ENCODE data around the gene UPK3A. TPM values are rescaled to one million over a fixed set of nuclear protein-coding genes. Genes with fewer than 3 reads are reported as not detected.
A peak's percentile ranks its signal among the peaks of the same experiment; 100 is the strongest.

Gene UPK3A
- polyA plus RNA-seq, 1 of the 3 experiments (the other 2 are of a cell fraction): not detected

DNA sequence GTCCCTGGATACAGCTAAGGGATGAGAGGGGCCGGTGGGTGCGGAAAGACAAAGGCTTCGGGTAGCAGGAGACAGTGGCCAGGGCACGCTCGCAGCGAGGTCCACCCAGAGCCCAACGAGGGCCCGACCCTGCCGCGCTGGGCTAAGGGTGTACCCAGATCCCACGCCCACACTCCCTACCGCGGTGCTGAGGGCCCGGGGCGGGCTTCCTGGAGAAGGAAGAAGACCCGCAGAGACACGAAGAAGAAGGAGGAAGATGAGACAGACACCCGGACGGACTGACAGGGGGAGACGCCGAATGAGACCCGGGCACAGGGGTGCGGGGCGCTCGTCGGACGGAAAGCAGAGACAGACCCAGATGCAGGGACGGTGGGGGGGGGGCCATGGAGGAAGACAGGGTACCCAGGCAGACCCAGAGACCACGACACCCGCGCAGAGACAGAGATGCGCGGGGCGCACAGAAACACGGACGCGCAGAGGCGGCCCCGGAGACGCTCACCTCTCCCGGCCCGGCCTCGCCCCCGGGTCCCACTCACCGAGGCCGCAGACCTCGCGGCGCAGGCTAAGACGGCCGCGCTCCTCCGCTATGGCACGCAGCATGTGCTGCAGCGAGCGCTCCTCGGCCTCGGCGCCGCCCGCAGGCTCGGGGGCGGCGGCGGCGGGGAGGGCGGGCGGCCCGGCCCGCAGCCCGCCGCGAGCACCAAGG, 44.5 kb upstream of the UPK3A start:
- Histone ChIP-seq H4K20me1 (ENCODE audit: insufficient read depth) (peaks cover 36% of the 10 kb centered on the region), H3K9ac (peak overlapping the region; percentile 66), H3K79me2 (ENCODE audit: insufficient read depth) (peaks cover 32% of the 10 kb centered on the region), H3K36me3 (replicated peaks in 1 of 2; ENCODE audit: control insufficient read depth in 1 of 2, insufficient read depth in 2 of 2, low read length in 1 of 2) (peaks cover 0 to 5% of the 10 kb centered on the region in 2 experiments), H3K9me2 (no peaks in the 10 kb centered on the region), H3K4me2 (peak overlapping the region; percentile 97), H3K9me3 (no peaks in the 10 kb centered on the region), H3K4me3 (ENCODE audit: low read depth in 2 of 2, low read length in 1 of 2) (peak overlapping the region; percentile 77 to 79), H2AFZ (ENCODE audit: low read depth) (peak overlapping the region; percentile 70; the same call in 1 of the 2 replicates), H3K27ac (ENCODE audit: low read depth in 2 of 2, low read length in 1 of 2) (no peak overlapping the region; a peak in 1 of 4 replicates), H3K4me1 (ENCODE audit: control insufficient read depth in 1 of 2, insufficient read depth in 2 of 2, low read depth in 1 of 2, low read length in 1 of 2) (peaks cover 6 to 17% of the 10 kb centered on the region in 2 experiments; a peak in 2 of 4 replicates), H3F3A (replicated peaks; ENCODE audit: insufficient read depth) (peaks cover 9% of the 10 kb centered on the region), H3K27me3 (ENCODE audit: insufficient read depth) (no peaks in the 10 kb centered on the region)
- WGBS (ENCODE audit: low lambda C conversion rate): 4% methylated on average over 34 of the region's 73 CpGs
- ChIA-PET POLR2A (no interaction called here), CTCF (interaction anchor here (0.6 kb wide), 1 partner anchor 313 kb away, joined by 4 read pairs; no protein-coding TSS in a partner anchor)
- TF ChIP-seq PBX3 (IDR thresholded peaks at IDR 0.05) (no peak), MXI1 (IDR thresholded peaks at IDR 0.05; ENCODE audit: low read depth, low read length) (no peak; the same call in 1 of the 2 replicates), GATA2 (CRISPR knock-in tag; IDR thresholded peaks at IDR 0.05) (no peak), CHD2 (IDR thresholded peaks at IDR 0.05; ENCODE audit: low read length, partially characterized antibody) (no peak), SIN3A (IDR thresholded peaks at IDR 0.05; ENCODE audit: borderline replicate concordance, low read depth, low read length) (no peak)
- TF ChIP-seq, protein P1, sequence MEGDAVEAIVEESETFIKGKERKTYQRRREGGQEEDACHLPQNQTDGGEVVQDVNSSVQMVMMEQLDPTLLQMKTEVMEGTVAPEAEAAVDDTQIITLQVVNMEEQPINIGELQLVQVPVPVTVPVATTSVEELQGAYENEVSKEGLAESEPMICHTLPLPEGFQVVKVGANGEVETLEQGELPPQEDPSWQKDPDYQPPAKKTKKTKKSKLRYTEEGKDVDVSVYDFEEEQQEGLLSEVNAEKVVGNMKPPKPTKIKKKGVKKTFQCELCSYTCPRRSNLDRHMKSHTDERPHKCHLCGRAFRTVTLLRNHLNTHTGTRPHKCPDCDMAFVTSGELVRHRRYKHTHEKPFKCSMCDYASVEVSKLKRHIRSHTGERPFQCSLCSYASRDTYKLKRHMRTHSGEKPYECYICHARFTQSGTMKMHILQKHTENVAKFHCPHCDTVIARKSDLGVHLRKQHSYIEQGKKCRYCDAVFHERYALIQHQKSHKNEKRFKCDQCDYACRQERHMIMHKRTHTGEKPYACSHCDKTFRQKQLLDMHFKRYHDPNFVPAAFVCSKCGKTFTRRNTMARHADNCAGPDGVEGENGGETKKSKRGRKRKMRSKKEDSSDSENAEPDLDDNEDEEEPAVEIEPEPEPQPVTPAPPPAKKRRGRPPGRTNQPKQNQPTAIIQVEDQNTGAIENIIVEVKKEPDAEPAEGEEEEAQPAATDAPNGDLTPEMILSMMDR (IDR thresholded peaks at IDR 0.05): no peak
- peak; percentile 78 for DNase-seq

GRCh38 chr22:45240810-45241631, 43.7 kb upstream of the UPK3A start, which contains the start of gene KIAA0930:
KIAA0930 (minus strand) TSS chr22:45240894; CDS start chr22:45240703, 191 bp downstream.
- Histone ChIP-seq H3K36me3 (replicated peaks in 1 of 2; ENCODE audit: control insufficient read depth in 1 of 2, insufficient read depth in 2 of 2, low read length in 1 of 2) (peaks cover 0 to 5% of the 10 kb centered on the region in 2 experiments), H3K27ac (ENCODE audit: low read depth in 2 of 2, low read length in 1 of 2) (peak within 1 kb of the TSS in 1 of 2 experiments; percentile 13; a peak in 1 of 4 replicates), H3K4me1 (ENCODE audit: control insufficient read depth in 1 of 2, insufficient read depth in 2 of 2, low read depth in 1 of 2, low read length in 1 of 2) (peaks cover 8 to 19% of the 10 kb centered on the region in 2 experiments; a peak in 3 of 4 replicates), H3K9ac (peak within 1 kb of the TSS; percentile 66), H3K4me3 (ENCODE audit: low read depth in 2 of 2, low read length in 1 of 2) (peak within 1 kb of the TSS; percentile 77 to 79), H2AFZ (ENCODE audit: low read depth) (peak within 1 kb of the TSS; percentile 70), H3K9me3 (no peaks in the 10 kb centered on the region), H3K79me2 (ENCODE audit: insufficient read depth) (peaks cover 32% of the 10 kb centered on the region), H3F3A (replicated peaks; ENCODE audit: insufficient read depth) (peaks cover 13% of the 10 kb centered on the region), H3K4me2 (peak within 1 kb of the TSS; percentile 97), H4K20me1 (ENCODE audit: insufficient read depth) (peaks cover 34% of the 10 kb centered on the region), H3K27me3 (ENCODE audit: insufficient read depth) (no peaks in the 10 kb centered on the region), H3K9me2 (no peaks in the 10 kb centered on the region)
- TF ChIP-seq TAF1 (IDR thresholded peaks at IDR 0.05; ENCODE audit: borderline replicate concordance, low read depth, low read length): no peak
- TF ChIP-seq EP300 (IDR thresholded peaks at IDR 0.05; ENCODE audit: borderline replicate concordance in 1 of 2, low read depth in 1 of 2, low read length in 1 of 2): no peak
- TF ChIP-seq REST (IDR thresholded peaks at IDR 0.05; ENCODE audit: low read depth, low read length): no peak
- TF ChIP-seq MXI1 (IDR thresholded peaks at IDR 0.05; ENCODE audit: low read depth, low read length): no peak
- TF ChIP-seq ELF1 (IDR thresholded peaks at IDR 0.05): no peak
- TF ChIP-seq JUND (IDR thresholded peaks at IDR 0.05): no peak
- TF ChIP-seq TEAD4 (IDR thresholded peaks at IDR 0.05; ENCODE audit: borderline replicate concordance, insufficient read depth): no peak
- TF ChIP-seq FOXM1 (IDR thresholded peaks at IDR 0.05; ENCODE audit: low read depth): no peak
- TF ChIP-seq NRF1 (IDR thresholded peaks at IDR 0.05; ENCODE audit: low read depth, low read length): no peak
- no peak for TF ChIP-seq TCF12 (IDR thresholded peaks at IDR 0.05)
- no peak for TF ChIP-seq RXRA (IDR thresholded peaks at IDR 0.05; ENCODE audit: borderline replicate concordance, low read depth)
- TF ChIP-seq FOSL2 (IDR thresholded peaks at IDR 0.05; ENCODE audit: borderline replicate concordance, low read depth): no peak
- WGBS (ENCODE audit: low lambda C conversion rate): 38% methylated on average over 16 of the region's 66 CpGs
- POLR2A ChIA-PET: no interaction called here
- peak; percentile 100 for DNase-seq
- CTCF ChIA-PET: interaction anchor here (0.8 kb wide), 1 partner anchor 31 kb away, joined by 4 read pairs; no protein-coding TSS in a partner anchor

Data from SK-N-SH (cell line).